SU-DHL-6 (cell line): ENCODE measurements around the gene BCAS3.

Experiments
- CTCF ChIP-seq: fragments of 200-600 bp; sonication (generic); IDR thresholded peaks from one replicate; pipeline ENCODE4 v1.5.1; 2017; ENCODE audit warnings: antibody characterized with exemption, mild to moderate bottlenecking, low read length, moderate library complexity; ENCODE audit not compliant: insufficient read depth, poor library complexity, severe bottlenecking
- EZH2phosphoT487 ChIP-seq: fragments of 200-600 bp; sonication (generic), shearing (Covaris generic); conservative IDR thresholded peaks from 2 replicates; pipeline ENCODE4 v1.6.1; 2018; ENCODE audit warnings: mild to moderate bottlenecking, antibody characterized with exemption, low read length, moderate library complexity, mixed read lengths

GRCh38 chr17:60659156-60659555 lies 18.5 kb upstream of the BCAS3 start:
- TF ChIP-seq CTCF (no peak), EZH2phosphoT487 (no peak)
